GM08714 (cell line): Measurements from ENCODE around the gene ATP6V1C2.
A peak's percentile ranks its signal among the peaks of the same experiment; 100 is the strongest.

ENCODE experiments used
- H3K4me3 ChIP-seq: fragments of 200-500 bp; sonication (Bioruptor generic); 2 replicates; pipeline ENCODE4 v1.5.1; 2014; ENCODE audit warnings: mild to moderate bottlenecking, low read length, inconsistent platforms
- ZNF274 ChIP-seq: IDR thresholded peaks from 2 replicates; pipeline ENCODE4 v1.6.1; 2012; ENCODE audit warnings: mild to moderate bottlenecking, low read depth, low read length

Gene ATP6V1C2

GRCh38 chr2:10721396-10722251, at the start of gene ATP6V1C2:
TSS of gene ATP6V1C2 (plus strand) at chr2:10721630. CDS start at chr2:10722850, 1,220 bp downstream.
- peak within 1 kb of the TSS; percentile 54; the same call in 1 of the 2 replicates for H3K4me3 ChIP-seq
- TF ChIP-seq ZNF274, result no peak

DNA sequence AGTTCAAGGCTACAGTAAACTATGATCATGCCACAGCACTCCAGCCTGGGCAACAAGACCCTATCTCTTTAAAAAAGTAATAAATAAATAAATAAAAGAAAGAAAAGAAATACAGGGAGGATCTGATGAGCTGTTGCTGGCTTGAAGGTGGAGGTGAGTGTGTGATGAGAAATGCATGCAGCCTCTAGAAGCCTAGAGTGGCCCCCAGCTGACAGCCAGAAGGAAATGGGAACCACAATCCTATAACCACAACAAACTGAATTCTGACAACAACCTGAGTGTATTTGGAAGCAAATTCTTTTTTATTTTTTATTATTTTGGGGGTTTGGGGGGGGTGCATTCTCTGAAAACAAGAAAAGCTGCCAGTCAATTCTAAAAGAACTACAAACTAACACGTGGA, 46.3 kb upstream of the ATP6V1C2 start:
- TF ChIP-seq ZNF274, result no peak
- H3K4me3 ChIP-seq, result no peak overlapping the region

DNA sequence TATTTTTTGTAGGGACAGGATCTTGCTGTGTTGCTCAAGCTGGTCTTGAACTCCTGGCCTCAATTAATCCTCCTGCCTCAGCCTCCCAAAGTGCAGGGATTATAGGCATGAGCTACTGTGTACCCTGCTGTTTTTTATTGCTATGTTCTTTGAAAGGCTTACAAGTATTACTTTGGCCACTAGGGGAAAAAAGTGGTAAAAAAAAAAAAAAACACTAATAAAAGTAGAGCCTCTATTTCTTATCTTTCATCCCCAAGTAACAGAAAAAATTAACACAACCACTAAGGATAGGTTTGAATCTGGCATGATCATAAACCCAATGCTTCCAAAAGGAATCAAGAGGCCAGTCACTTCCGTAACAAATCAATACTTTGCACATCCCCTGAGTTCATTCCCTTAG, 43.2 kb upstream of the ATP6V1C2 start:
- H3K4me3 ChIP-seq, result no peak overlapping the region
- no peak for TF ChIP-seq ZNF274

GRCh38 chr2:10680214-10680613, 41.2 kb upstream of the ATP6V1C2 start:
- no peak for TF ChIP-seq ZNF274
- no peak overlapping the region for H3K4me3 ChIP-seq

- TF ChIP-seq ZNF274, result no peak
- H3K4me3 ChIP-seq, result no peak overlapping the region
Measured at GRCh38 chr2:10680957-10681356, 40.5 kb upstream of the ATP6V1C2 start.

DNA sequence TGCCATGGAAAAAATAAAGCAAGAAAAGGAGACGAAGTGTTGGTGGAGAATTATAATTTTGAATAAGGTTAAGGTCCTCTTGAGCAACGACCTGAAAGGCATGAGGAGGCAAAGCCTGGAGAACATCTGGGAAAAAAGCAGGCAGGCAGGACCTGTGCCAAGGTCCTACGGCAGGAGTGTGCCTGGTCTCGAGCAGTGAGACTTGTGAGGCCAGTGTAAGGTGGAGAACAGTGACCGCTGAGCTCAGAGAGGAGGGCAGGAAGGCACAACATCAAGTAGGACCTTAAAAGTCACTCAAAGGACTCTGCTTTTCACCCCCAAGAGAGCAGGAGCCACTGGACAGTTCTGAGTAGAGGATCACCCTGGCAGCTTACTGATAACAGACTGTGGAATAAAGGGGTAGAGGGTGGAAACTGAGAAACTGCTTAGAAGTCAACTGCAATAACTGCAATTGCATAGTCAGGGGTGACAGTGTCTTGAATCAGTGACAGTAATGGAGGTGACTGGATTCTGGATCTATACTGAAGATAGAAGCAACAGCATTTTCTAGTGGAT, 35.2 kb upstream of the ATP6V1C2 start:
- TF ChIP-seq ZNF274, result no peak
- H3K4me3 ChIP-seq, result no peak overlapping the region

DNA sequence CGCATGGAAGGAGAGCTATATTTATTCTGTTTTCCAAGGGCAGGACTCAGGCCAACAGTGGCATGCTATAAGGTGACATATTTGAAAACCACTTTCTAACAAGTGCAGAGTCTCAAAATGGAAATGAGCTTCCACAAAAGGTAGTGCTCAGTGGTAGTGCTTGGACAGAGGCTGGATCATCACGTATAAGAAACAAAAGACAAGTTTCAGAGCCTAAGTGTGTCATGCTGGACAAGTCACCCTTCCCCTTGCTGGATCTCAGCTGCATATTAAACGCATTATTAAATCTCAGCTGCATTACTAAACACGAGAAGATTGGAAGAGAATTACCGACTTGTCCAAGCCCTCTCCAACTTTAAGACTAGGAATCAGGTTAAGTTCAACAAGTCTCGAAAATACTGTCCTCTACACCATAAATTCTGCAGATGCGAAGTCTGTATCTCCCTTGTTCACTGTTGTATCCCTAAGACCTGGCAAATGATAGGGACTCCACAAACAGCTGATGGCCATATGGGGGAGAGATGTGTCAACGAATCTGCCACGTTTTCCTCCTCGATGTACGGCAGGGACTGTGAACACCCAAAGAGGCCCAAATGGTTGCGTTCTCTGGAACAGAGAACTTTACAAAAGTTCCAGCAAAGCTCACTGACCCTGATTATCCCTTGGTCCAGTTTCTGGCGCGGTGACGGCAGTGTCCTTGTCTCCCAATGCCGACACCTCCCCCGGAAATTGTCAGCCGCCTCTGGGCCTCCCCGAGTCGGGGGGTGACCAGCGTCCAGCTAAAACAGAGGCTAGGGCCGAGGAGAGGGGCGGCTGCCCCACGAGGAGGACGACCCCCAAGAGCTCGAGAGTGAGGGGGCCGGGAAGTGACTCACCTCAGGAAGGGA, 32.3 kb upstream of the ATP6V1C2 start:
- peak overlapping the region; percentile 90 for H3K4me3 ChIP-seq
- TF ChIP-seq ZNF274, result no peak

DNA sequence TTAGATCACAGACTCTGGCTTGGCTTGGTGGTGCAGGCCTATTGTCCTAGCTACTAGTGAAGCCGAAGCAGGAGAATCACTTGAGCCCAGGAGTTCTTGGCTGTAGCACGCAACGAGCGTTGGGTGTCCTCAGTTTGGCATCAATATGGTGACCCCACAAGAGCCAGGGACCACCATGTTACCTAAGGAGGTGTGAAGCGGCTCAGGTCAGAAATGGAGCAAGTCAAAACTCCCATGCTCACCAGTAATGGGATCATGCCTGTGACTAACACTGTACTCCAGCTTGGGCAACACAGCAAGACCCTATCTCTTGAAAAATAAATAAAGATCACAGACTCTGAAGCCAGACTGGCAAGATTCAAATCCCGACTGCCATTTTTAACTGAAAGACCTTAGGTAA, 29.9 kb upstream of the ATP6V1C2 start:
- H3K4me3 ChIP-seq, result no peak overlapping the region
- TF ChIP-seq ZNF274, result no peak

DNA sequence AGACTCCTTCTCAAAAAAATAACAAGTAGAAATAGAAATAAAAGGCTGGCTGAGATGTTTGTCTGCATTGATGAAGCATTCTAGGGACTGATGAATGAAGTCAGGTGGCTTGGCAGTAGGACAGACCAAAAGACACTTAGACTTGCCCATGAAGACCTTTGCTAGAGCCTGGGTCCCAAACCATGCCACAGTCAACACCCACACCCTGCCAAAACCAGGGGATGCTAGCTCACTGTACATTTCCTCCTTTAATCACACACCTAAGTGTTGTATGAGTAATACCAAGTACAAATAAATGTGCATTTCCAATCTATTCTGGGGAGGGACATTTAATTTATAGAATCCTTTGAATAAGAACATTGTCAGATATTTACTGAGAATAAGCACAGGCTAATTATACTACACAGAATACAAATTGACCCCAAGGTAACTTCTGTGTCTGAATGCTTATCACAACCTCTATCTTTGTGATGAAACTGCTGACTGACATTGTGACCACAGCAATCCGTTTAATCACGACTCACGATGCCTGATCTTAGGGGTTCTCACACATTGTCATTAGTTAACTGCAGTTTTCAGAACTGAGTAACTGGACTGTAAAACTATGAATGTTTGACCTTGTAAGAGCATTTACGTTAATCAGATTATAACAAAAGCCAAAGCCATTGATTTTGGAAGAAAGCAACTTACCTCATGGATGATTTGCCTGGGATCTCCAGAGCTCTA, 21.2 kb upstream of the ATP6V1C2 start:
- TF ChIP-seq ZNF274, result no peak
- no peak overlapping the region for H3K4me3 ChIP-seq

DNA sequence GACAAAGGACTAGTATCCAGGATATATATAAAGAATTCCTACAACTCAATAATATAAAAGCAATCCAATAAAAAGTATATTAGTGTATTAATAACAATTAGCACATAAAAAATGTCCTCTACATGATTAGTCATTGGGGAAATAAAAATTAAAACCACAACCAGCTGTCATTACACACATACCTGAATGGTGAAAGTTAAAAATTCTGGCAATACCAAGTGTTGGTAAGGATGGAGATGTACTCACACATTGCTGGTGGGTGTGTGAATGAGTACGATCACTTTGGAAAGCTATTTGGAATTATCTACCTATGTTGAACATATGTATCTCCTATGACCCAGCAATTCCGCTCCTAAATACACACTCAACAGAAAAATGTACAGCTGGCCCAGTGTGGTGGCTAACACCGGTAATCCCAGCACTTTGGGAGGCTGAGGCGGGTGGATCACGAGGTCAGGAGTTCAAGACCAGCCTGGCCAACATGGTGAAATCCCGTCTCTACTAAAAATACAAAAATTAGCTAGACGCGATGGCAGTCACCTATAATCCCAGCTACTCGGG, 17.3 kb upstream of the ATP6V1C2 start:
- H3K4me3 ChIP-seq, result no peak overlapping the region
- no peak for TF ChIP-seq ZNF274

GRCh38 chr2:10706033-10706432, 15.4 kb upstream of the ATP6V1C2 start:
- H3K4me3 ChIP-seq, result no peak overlapping the region
- no peak for TF ChIP-seq ZNF274

DNA sequence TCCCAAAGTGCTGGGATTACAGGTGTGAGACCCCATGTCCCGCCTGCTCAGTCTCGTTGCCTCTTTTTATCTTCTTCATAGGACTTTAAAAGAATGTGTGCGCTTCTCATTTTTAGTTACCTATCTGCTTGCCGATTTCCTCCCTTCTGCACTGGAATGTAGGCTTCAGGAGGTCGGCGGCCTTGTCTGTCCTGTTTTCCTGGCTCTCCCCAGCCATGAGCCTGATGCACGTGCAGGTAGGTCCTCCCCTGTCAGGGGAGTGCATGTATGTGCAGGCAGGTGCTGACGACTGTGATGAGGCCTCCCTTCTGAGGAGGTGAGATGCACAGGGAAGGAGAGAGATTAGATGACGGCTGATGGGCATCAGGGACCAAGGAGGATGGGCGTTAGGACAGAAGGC, 13.6 kb upstream of the ATP6V1C2 start:
- TF ChIP-seq ZNF274, result no peak
- no peak overlapping the region for H3K4me3 ChIP-seq

DNA sequence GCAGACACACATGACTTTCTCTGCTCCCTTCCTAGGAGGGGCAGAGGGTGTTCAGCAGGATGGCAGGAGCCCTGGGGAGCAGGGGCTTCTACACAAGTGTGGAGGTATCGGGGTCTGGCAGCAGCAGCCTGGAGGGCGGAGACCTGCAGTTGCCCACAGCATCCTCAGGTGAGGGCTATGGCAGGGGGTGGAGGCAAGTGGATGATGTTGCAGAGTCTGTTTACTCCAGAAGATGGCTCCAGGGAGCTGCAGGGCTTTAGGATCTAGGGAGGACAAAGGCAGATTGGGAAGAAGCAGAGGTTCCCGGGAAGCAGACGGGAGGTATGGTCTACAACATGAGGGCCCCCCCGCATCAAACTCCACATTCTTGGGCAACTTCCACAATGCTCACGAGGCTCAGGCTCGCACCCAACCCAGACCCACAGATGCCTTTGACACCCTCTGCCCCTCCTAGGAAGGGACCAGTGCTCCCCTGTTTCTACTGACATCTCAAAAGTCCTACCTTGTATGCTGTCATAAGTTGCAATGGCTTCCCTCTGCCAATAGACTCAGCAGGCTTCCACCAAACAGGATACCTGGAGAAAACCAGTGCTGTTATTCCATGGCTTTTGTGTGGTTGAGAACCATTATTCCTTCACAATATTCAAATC, 12.0 kb upstream of the ATP6V1C2 start:
- no peak for TF ChIP-seq ZNF274
- no peak overlapping the region for H3K4me3 ChIP-seq

GRCh38 chr2:10712185-10712809, 9.1 kb upstream of the ATP6V1C2 start:
- H3K4me3 ChIP-seq, result no peak overlapping the region
- TF ChIP-seq ZNF274, result no peak
